Activated CD8-positive, alpha-beta memory T cell treated with anti-CD3 and anti-CD28 coated beads, Interleukin-2, amount 50 U/mL, for 1 hour (primary cell): Measurements from ENCODE around the gene CCSER2.
"Not testable (repeated sequence)": the region's sequence is repeated elsewhere in the genome, so short reads cannot be mapped to it uniquely, and the experiment has no call there.

Experiments
- DNase-seq: peaks from one replicate; pipeline ENCODE4 v3.0.0-alpha.2; 2020; ENCODE audit errors: extremely low read depth

CCSER2 gene

GRCh38 chr10:84314275-84314674, 14.1 kb upstream of the CCSER2 start:
- no peak for DNase-seq

GRCh38 chr10:84317174-84317573, 11.2 kb upstream of the CCSER2 start:
- DNase-seq, result no peak

GRCh38 chr10:84321902-84322301, 6.5 kb upstream of the CCSER2 start:
- no peak for DNase-seq

- DNase-seq, result not testable (repeated sequence)
These were observed 4.8 kb upstream of the CCSER2 start for GRCh38 chr10:84323566-84323965.

- DNase-seq, result not testable (repeated sequence)
These were observed 1.4 kb upstream of the CCSER2 start for GRCh38 chr10:84326995-84327394.

GRCh38 chr10:84329196-84329611, 815 bp downstream of the CCSER2 start:
- peak; percentile 60 for DNase-seq

GRCh38 chr10:84329986-84330651, 1.7 kb downstream of the CCSER2 start:
- DNase-seq, result no peak

- no peak for DNase-seq
These were observed 2.7 kb downstream of the CCSER2 start for GRCh38 chr10:84331091-84331490.

- peak; percentile 76 for DNase-seq
These were observed 5.6 kb downstream of the CCSER2 start for GRCh38 chr10:84333864-84334451.

GRCh38 chr10:84334811-84335210, 6.4 kb downstream of the CCSER2 start:
- no peak for DNase-seq

- no peak for DNase-seq
These were observed 7.1 kb downstream of the CCSER2 start for GRCh38 chr10:84335516-84335915.

- DNase-seq, result no peak
These were observed 8.2 kb downstream of the CCSER2 start for GRCh38 chr10:84336406-84337090.

GRCh38 chr10:84337199-84337598, 8.8 kb downstream of the CCSER2 start:
- no peak for DNase-seq

- DNase-seq, result no peak
These were observed 10.6 kb downstream of the CCSER2 start for GRCh38 chr10:84339025-84339424.

GRCh38 chr10:84340187-84340586, 11.8 kb downstream of the CCSER2 start:
- no peak for DNase-seq

- no peak for DNase-seq
These were observed 12.5 kb downstream of the CCSER2 start for GRCh38 chr10:84340632-84341537.

- DNase-seq, result no peak
These were observed 13.1 kb downstream of the CCSER2 start for GRCh38 chr10:84341538-84341856.

- no peak for DNase-seq
These were observed 13.6 kb downstream of the CCSER2 start for GRCh38 chr10:84341983-84342382.

- no peak for DNase-seq
These were observed 14.2 kb downstream of the CCSER2 start for GRCh38 chr10:84342584-84342983.

- DNase-seq, result no peak
These were observed 15.4 kb downstream of the CCSER2 start for GRCh38 chr10:84343831-84344230.

GRCh38 chr10:84344526-84344925, 16.1 kb downstream of the CCSER2 start:
- DNase-seq, result no peak

- not testable (repeated sequence) for DNase-seq
These were observed 19.2 kb downstream of the CCSER2 start for GRCh38 chr10:84347575-84348002.
